Testis (tissue), 3 donors: ENCODE results near the gene SERTAD1. TPM values are rescaled to one million over a fixed set of nuclear protein-coding genes. Genes with fewer than 3 reads are reported as not detected.

Experiments
- DNase-seq: peaks from one replicate; pipeline ENCODE4 v3.0.0-alpha.2; 2019
- H3K27ac ChIP-seq, 2 donors: fragments of 200-600 bp; sonication (generic); one replicate each; pipeline ENCODE4 v1.5.1; 2019
- H3K27me3 ChIP-seq: fragments of 200-600 bp; sonication (generic); one replicate; pipeline ENCODE4 v1.5.1; 2019
- H3K36me3 ChIP-seq: fragments of 200-600 bp; sonication (generic); one replicate; pipeline ENCODE4 v1.5.1; 2017; ENCODE audit warnings: low read depth; ENCODE audit errors: missing control alignments
- H3K4me1 ChIP-seq: fragments of 200-600 bp; sonication (generic); one replicate; pipeline ENCODE4 v1.5.1; 2019
- H3K4me3 ChIP-seq, 2 donors: fragments of 200-600 bp; sonication (generic); one replicate each; pipeline ENCODE4 v1.5.1; 2017 to 2019
- H3K9me3 ChIP-seq: fragments of 200-600 bp; sonication (generic); one replicate; pipeline ENCODE4 v1.5.1; 2017
- CTCF ChIP-seq, 3 experiments: fragments of 450-650 bp in 2 of 3; fragments of 200-600 bp in 1 of 3; sonication (generic) in 1 of 3; IDR thresholded peaks; one replicate each; pipeline ENCODE4 v1.5.1; 2016 to 2019; ENCODE audit warnings: antibody characterized with exemption in 3 of 3, mild to moderate bottlenecking in 2 of 3, moderate library complexity in 1 of 3
- POLR2A ChIP-seq: fragments of 450-650 bp; IDR thresholded peaks from one replicate; pipeline ENCODE4 v1.6.1; 2017; ENCODE audit warnings: antibody characterized with exemption, mild to moderate bottlenecking, moderate library complexity
- WGBS, 2 donors: methylation state at CpG; one replicate each; pipeline ENCODE4 v1.1.5; 2018; 5-methylcytosine and 5-hydroxymethylcytosine counted together
- intact Hi-C: fragments of 100-400 bp; cut with DNase I; formaldehyde crosslinking; loops from one replicate; pipeline ENCODE4 v1.15.1; 2023; ENCODE audit warnings: low total_unique reads
- polyA plus RNA-seq: library from polyadenylated mRNA; stranded (reverse); fragments of 350-450 nt; fragmentation: Illumina TruSeq; extraction: RNeasy Lipid Tissue Mini Kit (QIAGEN cat#74804); gene quantifications from one replicate; pipeline ENCODE4 v1.2.3, GENCODE V29; 2014; ENCODE audit warnings: low read depth, low replicate concordance; ENCODE audit not compliant: insufficient read depth
- total RNA-seq, 2 donors: library from RNA; depleted of rRNA; stranded (reverse); fragments of >200 nt; gene quantifications; one replicate each; pipeline ENCODE4 v1.2.3, GENCODE V29; 2016

Gene SERTAD1
- total and polyA plus RNA-seq, 3 donors from 2014 or later = 8.3 to 10.9 (median 8.6) TPM

- Histone ChIP-seq H3K27me3 (no peaks in the 10 kb centered on the region), H3K4me3 (no peak overlapping the region), H3K9me3 (no peaks in the 10 kb centered on the region), H3K27ac (no peak overlapping the region), H3K4me1 (peaks cover 15% of the 10 kb centered on the region), H3K36me3 (no peaks in the 10 kb centered on the region)
- intact Hi-C loops = no loop called here
- no peak for TF ChIP-seq CTCF (IDR thresholded peaks at IDR 0.05)
- no peak for TF ChIP-seq POLR2A
- no peak for DNase-seq
- 92 to 94% methylated on average over 8 to 21 of the region's 21 CpGs for WGBS, 2 donors
Measured at GRCh38 chr19:40414542-40415535, 11.0 kb downstream of the SERTAD1 start.

GRCh38 chr19:40413291-40413845 is 12.4 kb downstream of the SERTAD1 start, which contains the start of gene PRX:
Gene PRX (minus strand): TSS chr19:40413378. CDS start chr19:40407932, 5,446 bp downstream.
- Histone ChIP-seq H3K36me3 (no peaks in the 10 kb centered on the region), H3K4me3 (no peak within 1 kb of the TSS), H3K27ac (no peak within 1 kb of the TSS), H3K9me3 (no peaks in the 10 kb centered on the region), H3K27me3 (no peaks in the 10 kb centered on the region), H3K4me1 (peaks cover 15% of the 10 kb centered on the region)
- intact Hi-C loops = no loop called here
- no peak for TF ChIP-seq CTCF (IDR thresholded peaks at IDR 0.05)
- no peak for TF ChIP-seq POLR2A
- no peak for DNase-seq
- WGBS, 2 donors = 51 to 61% methylated on average over 14 to 18 of the region's 18 CpGs

GRCh38 chr19:40412866-40413265 is 12.9 kb downstream of the SERTAD1 start:
- H3K27me3 ChIP-seq = no peaks in the 10 kb centered on the region
- no peak for TF ChIP-seq CTCF (IDR thresholded peaks at IDR 0.05)
- TF ChIP-seq POLR2A = no peak
- intact Hi-C loops = no loop called here
- no peaks in the 10 kb centered on the region for H3K36me3 ChIP-seq
- no peaks in the 10 kb centered on the region for H3K9me3 ChIP-seq
- H3K27ac ChIP-seq = no peak overlapping the region
- WGBS, 2 donors = 77 to 78% methylated on average over 4 of the region's 4 CpGs
- DNase-seq = no peak
- no peak overlapping the region for H3K4me3 ChIP-seq
- H3K4me1 ChIP-seq = peaks cover 15% of the 10 kb centered on the region

- Histone ChIP-seq H3K4me3 (no peak overlapping the region), H3K36me3 (no peaks in the 10 kb centered on the region), H3K27me3 (no peaks in the 10 kb centered on the region), H3K27ac (no peak overlapping the region), H3K4me1 (peaks cover 10% of the 10 kb centered on the region), H3K9me3 (no peaks in the 10 kb centered on the region)
- TF ChIP-seq POLR2A = no peak
- TF ChIP-seq CTCF (IDR thresholded peaks at IDR 0.05) = no peak
- intact Hi-C loops = no loop called here
- DNase-seq = no peak
- 79 to 86% methylated on average over 6 to 8 of the region's 8 CpGs for WGBS, 2 donors
Measured at GRCh38 chr19:40411958-40412499, 13.8 kb downstream of the SERTAD1 start.
